ENCODE results near the gene SLC7A11. TPM values are rescaled to one million over a fixed set of nuclear protein-coding genes. Genes with fewer than 3 reads are reported as not detected.

Gene SLC7A11
- polyA plus RNA-seq, 4 donors, result 0.22 to 5.6 (median 0.79) TPM

GRCh38 chr4:138255917-138256597 lies 13.9 kb upstream of the SLC7A11 start:
- peaks cover 0 to 8% of the 10 kb centered on the region in 2 donors for H3K9me3 ChIP-seq (ENCODE audit: control insufficient read depth in 2 of 2, insufficient read depth in 1 of 2, low read depth in 1 of 2, low read length in 1 of 2)
- WGBS, 3 donors, result 86 to 95% (median 94%) methylated on average over 9 of the region's 9 CpGs
- no peak for FAIRE-seq
- H3K4me1 ChIP-seq (ENCODE audit: control insufficient read depth in 3 of 3, insufficient read depth in 2 of 3, low read depth in 1 of 3, low read length in 2 of 3), result no peaks in the 10 kb centered on the region
- no peak for DNase-seq
- no peak overlapping the region for H3K4me3 ChIP-seq (ENCODE audit: low read depth in 1 of 3, low read length in 3 of 3)
- H3K36me3 ChIP-seq (ENCODE audit: control insufficient read depth in 3 of 3, insufficient read depth in 2 of 3, low read depth in 1 of 3, low read length in 3 of 3), result no peaks in the 10 kb centered on the region
- no peak overlapping the region for H3K27ac ChIP-seq (ENCODE audit: low read depth in 1 of 3, low read length in 2 of 3)
- no peaks in the 10 kb centered on the region for H3K27me3 ChIP-seq (ENCODE audit: control insufficient read depth in 3 of 3, insufficient read depth in 3 of 3, low read length in 3 of 3)

DNA sequence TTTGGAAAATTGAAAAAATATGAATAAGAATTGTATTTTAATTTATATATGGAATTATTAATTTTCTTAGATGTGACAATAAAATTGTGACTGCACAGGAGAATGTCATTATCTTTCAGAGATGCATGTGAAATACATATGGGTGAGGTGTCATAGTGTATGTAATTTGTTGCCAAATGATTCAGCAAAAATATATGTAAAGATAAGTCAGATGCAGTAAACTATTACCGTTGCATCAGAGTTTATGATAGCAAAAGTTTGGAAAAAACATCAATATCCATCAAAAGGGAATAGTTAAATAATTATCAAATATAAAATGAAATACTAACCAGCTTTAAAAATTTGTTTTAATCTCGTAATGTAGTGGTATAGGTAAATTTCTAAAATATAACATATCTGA lies 10.4 kb upstream of the SLC7A11 start:
- Histone ChIP-seq H3K4me1 (ENCODE audit: control insufficient read depth in 3 of 3, insufficient read depth in 2 of 3, low read depth in 1 of 3, low read length in 2 of 3) (no peaks in the 10 kb centered on the region), H3K9me3 (ENCODE audit: control insufficient read depth in 2 of 2, insufficient read depth in 1 of 2, low read depth in 1 of 2, low read length in 1 of 2) (peaks cover 0 to 8% of the 10 kb centered on the region in 2 donors), H3K36me3 (ENCODE audit: control insufficient read depth in 3 of 3, insufficient read depth in 2 of 3, low read depth in 1 of 3, low read length in 3 of 3) (no peaks in the 10 kb centered on the region), H3K27me3 (ENCODE audit: control insufficient read depth in 3 of 3, insufficient read depth in 3 of 3, low read length in 3 of 3) (no peaks in the 10 kb centered on the region), H3K27ac (ENCODE audit: low read depth in 1 of 3, low read length in 2 of 3) (no peak overlapping the region), H3K4me3 (ENCODE audit: low read depth in 1 of 3, low read length in 3 of 3) (no peak overlapping the region)
- 62 to 79% (median 67%) methylated on average over 2 of the region's 2 CpGs for WGBS, 3 donors
- DNase-seq (no peak), FAIRE-seq (peak; percentile 59)

DNA sequence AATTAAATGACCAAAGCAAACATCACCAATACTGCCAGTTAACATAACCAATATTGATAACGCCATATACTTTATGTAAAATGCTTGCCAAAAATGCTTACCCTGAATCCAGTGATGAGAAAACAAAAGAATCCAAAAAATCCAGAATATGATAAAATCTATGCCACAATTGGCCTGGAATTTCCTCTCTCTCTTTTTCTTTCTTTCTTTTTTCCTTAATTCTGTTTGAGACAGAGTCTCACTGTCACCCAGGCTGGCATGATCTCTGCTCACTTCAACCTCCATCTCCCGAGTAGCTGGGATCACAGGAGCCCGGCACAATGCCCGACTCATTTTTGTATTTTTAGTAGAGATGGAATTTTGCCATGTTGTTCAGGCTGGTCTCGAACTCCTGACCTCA lies 9.8 kb upstream of the SLC7A11 start:
- H3K27ac ChIP-seq (ENCODE audit: low read depth in 1 of 3, low read length in 2 of 3), result no peak overlapping the region
- no peak overlapping the region for H3K4me3 ChIP-seq (ENCODE audit: low read depth in 1 of 3, low read length in 3 of 3)
- no peaks in the 10 kb centered on the region for H3K36me3 ChIP-seq (ENCODE audit: control insufficient read depth in 3 of 3, insufficient read depth in 2 of 3, low read depth in 1 of 3, low read length in 3 of 3)
- no peaks in the 10 kb centered on the region for H3K27me3 ChIP-seq (ENCODE audit: control insufficient read depth in 3 of 3, insufficient read depth in 3 of 3, low read length in 3 of 3)
- FAIRE-seq (no peak), DNase-seq (no peak)
- peaks cover 0 to 8% of the 10 kb centered on the region in 2 donors for H3K9me3 ChIP-seq (ENCODE audit: control insufficient read depth in 2 of 2, insufficient read depth in 1 of 2, low read depth in 1 of 2, low read length in 1 of 2)
- 87 to 92% (median 92%) methylated on average over 5 of the region's 5 CpGs for WGBS, 3 donors
- no peaks in the 10 kb centered on the region for H3K4me1 ChIP-seq (ENCODE audit: control insufficient read depth in 3 of 3, insufficient read depth in 2 of 3, low read depth in 1 of 3, low read length in 2 of 3)

DNA sequence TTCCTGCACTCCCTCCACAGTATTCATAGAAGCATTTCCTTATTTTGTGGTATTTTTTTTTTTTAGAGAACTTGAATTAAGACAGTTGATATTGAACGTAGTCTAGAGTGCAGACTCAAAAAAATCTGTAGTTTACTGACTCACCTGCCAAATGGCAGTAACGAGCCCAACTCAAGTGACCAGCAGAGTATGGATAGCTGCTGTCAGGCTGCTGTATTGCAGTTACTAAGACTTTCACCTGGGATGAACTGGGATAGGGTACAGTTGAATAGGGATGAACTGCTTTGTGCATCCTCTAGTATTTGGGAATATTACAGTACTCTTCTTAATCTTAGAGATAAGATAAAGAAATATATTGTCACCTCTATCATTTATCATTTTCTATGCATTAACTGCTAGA lies 7.0 kb upstream of the SLC7A11 start:
- WGBS, 3 donors, result 76 to 83% (median 79%) methylated on average over 2 of the region's 2 CpGs
- no peaks in the 10 kb centered on the region for H3K9me3 ChIP-seq (ENCODE audit: control insufficient read depth in 2 of 2, insufficient read depth in 1 of 2, low read depth in 1 of 2, low read length in 1 of 2)
- no peak overlapping the region for H3K4me3 ChIP-seq (ENCODE audit: low read depth in 1 of 3, low read length in 3 of 3)
- H3K27ac ChIP-seq (ENCODE audit: low read depth in 1 of 3, low read length in 2 of 3), result no peak overlapping the region
- H3K27me3 ChIP-seq (ENCODE audit: control insufficient read depth in 3 of 3, insufficient read depth in 3 of 3, low read length in 3 of 3), result no peaks in the 10 kb centered on the region
- FAIRE-seq (no peak), DNase-seq (no peak)
- no peaks in the 10 kb centered on the region for H3K36me3 ChIP-seq (ENCODE audit: control insufficient read depth in 3 of 3, insufficient read depth in 2 of 3, low read depth in 1 of 3, low read length in 3 of 3)
- H3K4me1 ChIP-seq (ENCODE audit: control insufficient read depth in 3 of 3, insufficient read depth in 2 of 3, low read depth in 1 of 3, low read length in 2 of 3), result no peaks in the 10 kb centered on the region

- FAIRE-seq, result no peak
- WGBS, 3 donors, result 79 to 87% (median 84%) methylated on average over 2 of the region's 2 CpGs
Measured at GRCh38 chr4:138248058-138248457, 5.9 kb upstream of the SLC7A11 start.

DNA sequence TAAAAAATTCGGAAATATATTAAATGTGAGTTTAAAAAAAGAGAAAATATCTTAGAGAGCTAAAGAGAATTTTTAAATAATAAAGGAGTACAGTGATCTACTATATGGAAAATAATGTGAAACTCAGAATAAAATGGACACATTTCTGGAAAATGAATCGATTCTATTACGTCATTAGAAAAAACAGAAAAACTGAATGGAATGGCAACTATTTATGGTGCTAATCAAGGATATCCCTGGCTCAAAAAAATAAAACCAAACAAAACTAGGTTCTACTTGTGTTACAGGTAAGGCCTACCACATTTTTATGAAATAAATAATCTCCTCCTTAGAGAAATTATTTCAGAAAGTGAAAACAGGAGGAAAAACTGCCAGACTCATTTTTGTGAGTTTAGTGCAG lies 5.5 kb upstream of the SLC7A11 start:
- 94 to 97% (median 96%) methylated on average over 3 of the region's 3 CpGs for WGBS, 3 donors
- H3K4me1 ChIP-seq (ENCODE audit: control insufficient read depth in 3 of 3, insufficient read depth in 2 of 3, low read depth in 1 of 3, low read length in 2 of 3), result no peaks in the 10 kb centered on the region
- FAIRE-seq (no peak), DNase-seq (no peak)
- no peaks in the 10 kb centered on the region for H3K36me3 ChIP-seq (ENCODE audit: control insufficient read depth in 3 of 3, insufficient read depth in 2 of 3, low read depth in 1 of 3, low read length in 3 of 3)
- no peak overlapping the region for H3K27ac ChIP-seq (ENCODE audit: low read depth in 1 of 3, low read length in 2 of 3)
- H3K4me3 ChIP-seq (ENCODE audit: low read depth in 1 of 3, low read length in 3 of 3), result no peak overlapping the region
- no peaks in the 10 kb centered on the region for H3K27me3 ChIP-seq (ENCODE audit: control insufficient read depth in 3 of 3, insufficient read depth in 3 of 3, low read length in 3 of 3)
- no peaks in the 10 kb centered on the region for H3K9me3 ChIP-seq (ENCODE audit: control insufficient read depth in 2 of 2, insufficient read depth in 1 of 2, low read depth in 1 of 2, low read length in 1 of 2)

More at GRCh38 chr4:138248058-138248457, 5.9 kb upstream of the SLC7A11 start:
- no peak overlapping the region for H3K27ac ChIP-seq (ENCODE audit: low read depth in 1 of 3, low read length in 2 of 3)
- no peaks in the 10 kb centered on the region for H3K36me3 ChIP-seq (ENCODE audit: control insufficient read depth in 3 of 3, insufficient read depth in 2 of 3, low read depth in 1 of 3, low read length in 3 of 3)
- DNase-seq, result no peak
- no peak overlapping the region for H3K4me3 ChIP-seq (ENCODE audit: low read depth in 1 of 3, low read length in 3 of 3)
- H3K27me3 ChIP-seq (ENCODE audit: control insufficient read depth in 3 of 3, insufficient read depth in 3 of 3, low read length in 3 of 3), result no peaks in the 10 kb centered on the region
- no peaks in the 10 kb centered on the region for H3K4me1 ChIP-seq (ENCODE audit: control insufficient read depth in 3 of 3, insufficient read depth in 2 of 3, low read depth in 1 of 3, low read length in 2 of 3)
- no peaks in the 10 kb centered on the region for H3K9me3 ChIP-seq (ENCODE audit: control insufficient read depth in 2 of 2, insufficient read depth in 1 of 2, low read depth in 1 of 2, low read length in 1 of 2)

GRCh38 chr4:138243369-138243768 lies 1.2 kb upstream of the SLC7A11 start:
- 88 to 93% (median 92%) methylated on average over 3 of the region's 3 CpGs for WGBS, 3 donors

DNA sequence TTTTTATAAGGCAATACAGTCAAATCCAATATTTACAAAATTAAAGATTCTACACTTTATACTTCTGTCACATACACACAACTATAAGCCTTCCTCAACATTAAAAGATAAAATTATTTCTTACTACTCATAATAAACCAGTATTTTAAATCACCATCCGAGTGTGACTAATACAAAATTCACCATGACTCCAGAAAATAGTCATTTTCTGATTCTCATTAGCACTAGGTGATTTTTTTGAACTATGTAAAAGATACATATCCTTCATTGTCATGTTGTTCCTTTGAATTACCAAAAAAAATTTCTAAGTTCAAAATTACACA lies 646 bp upstream of the SLC7A11 start:
- H3K4me3 ChIP-seq (ENCODE audit: low read depth in 1 of 3, low read length in 3 of 3), result no peak overlapping the region

More at GRCh38 chr4:138243369-138243768, 1.2 kb upstream of the SLC7A11 start:
- FAIRE-seq (no peak), DNase-seq (no peak)
- H3K4me3 ChIP-seq (ENCODE audit: low read depth in 1 of 3, low read length in 3 of 3), result no peak overlapping the region
- no peaks in the 10 kb centered on the region for H3K36me3 ChIP-seq (ENCODE audit: control insufficient read depth in 3 of 3, insufficient read depth in 2 of 3, low read depth in 1 of 3, low read length in 3 of 3)
- H3K27ac ChIP-seq (ENCODE audit: low read depth in 1 of 3, low read length in 2 of 3), result no peak overlapping the region
- no peaks in the 10 kb centered on the region for H3K9me3 ChIP-seq (ENCODE audit: control insufficient read depth in 2 of 2, insufficient read depth in 1 of 2, low read depth in 1 of 2, low read length in 1 of 2)
- H3K27me3 ChIP-seq (ENCODE audit: control insufficient read depth in 3 of 3, insufficient read depth in 3 of 3, low read length in 3 of 3), result no peaks in the 10 kb centered on the region
- H3K4me1 ChIP-seq (ENCODE audit: control insufficient read depth in 3 of 3, insufficient read depth in 2 of 3, low read depth in 1 of 3, low read length in 2 of 3), result peaks cover 0 to 8% (median 2%) of the 10 kb centered on the region in 3 donors

More for the DNA sequence above, 646 bp upstream of the SLC7A11 start:
- Histone ChIP-seq H3K9me3 (ENCODE audit: control insufficient read depth in 2 of 2, insufficient read depth in 1 of 2, low read depth in 1 of 2, low read length in 1 of 2) (no peaks in the 10 kb centered on the region), H3K27ac (ENCODE audit: low read depth in 1 of 3, low read length in 2 of 3) (peak overlapping the region in 1 of 3 donors; percentile 61), H3K36me3 (ENCODE audit: control insufficient read depth in 3 of 3, insufficient read depth in 2 of 3, low read depth in 1 of 3, low read length in 3 of 3) (no peaks in the 10 kb centered on the region), H3K27me3 (ENCODE audit: control insufficient read depth in 3 of 3, insufficient read depth in 3 of 3, low read length in 3 of 3) (no peaks in the 10 kb centered on the region), H3K4me1 (ENCODE audit: control insufficient read depth in 3 of 3, insufficient read depth in 2 of 3, low read depth in 1 of 3, low read length in 2 of 3) (peaks cover 0 to 8% (median 2%) of the 10 kb centered on the region in 3 donors)
- FAIRE-seq (no peak), DNase-seq (no peak)
- WGBS, 3 donors, result 37 to 67% (median 55%) methylated on average over 1 of the region's 1 CpG
